AG09319 (cell line): ENCODE measurements around the gene FUT1.

ENCODE experiments used
- DNase-seq: peaks from one replicate; pipeline ENCODE4 v3.0.0-alpha.2; 2010; ENCODE audit warnings: low read depth; ENCODE audit errors: extremely low read depth
- TF ChIP-seq, protein P1 (sequence below): IDR thresholded peaks from 2 replicates; pipeline ENCODE4 v1.5.1; 2011; ENCODE audit warnings: low read depth, mild to moderate bottlenecking, inconsistent platforms, low read length, moderate library complexity

FUT1 gene

DNA sequence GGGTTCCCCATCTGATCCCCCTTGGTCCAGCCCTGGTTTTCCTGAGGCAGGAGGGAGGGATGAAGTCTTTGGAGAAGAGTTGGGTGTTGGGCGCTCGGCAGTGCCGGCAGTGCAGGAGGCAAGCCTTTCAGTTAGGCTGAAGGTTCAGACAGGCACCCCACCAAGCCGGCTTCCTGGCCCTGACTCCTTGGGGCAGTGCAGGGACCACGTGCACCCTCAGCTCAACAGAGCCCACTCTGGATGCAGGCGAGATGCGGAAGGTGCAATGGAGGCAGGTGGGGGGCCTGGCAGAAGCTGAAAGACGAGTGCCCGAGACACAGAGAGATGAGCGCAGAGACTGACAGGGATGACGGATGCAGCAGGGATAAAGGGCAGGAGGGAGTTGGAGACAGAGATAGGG, 44.0 kb downstream of the FUT1 start:
- TF ChIP-seq, protein P1, sequence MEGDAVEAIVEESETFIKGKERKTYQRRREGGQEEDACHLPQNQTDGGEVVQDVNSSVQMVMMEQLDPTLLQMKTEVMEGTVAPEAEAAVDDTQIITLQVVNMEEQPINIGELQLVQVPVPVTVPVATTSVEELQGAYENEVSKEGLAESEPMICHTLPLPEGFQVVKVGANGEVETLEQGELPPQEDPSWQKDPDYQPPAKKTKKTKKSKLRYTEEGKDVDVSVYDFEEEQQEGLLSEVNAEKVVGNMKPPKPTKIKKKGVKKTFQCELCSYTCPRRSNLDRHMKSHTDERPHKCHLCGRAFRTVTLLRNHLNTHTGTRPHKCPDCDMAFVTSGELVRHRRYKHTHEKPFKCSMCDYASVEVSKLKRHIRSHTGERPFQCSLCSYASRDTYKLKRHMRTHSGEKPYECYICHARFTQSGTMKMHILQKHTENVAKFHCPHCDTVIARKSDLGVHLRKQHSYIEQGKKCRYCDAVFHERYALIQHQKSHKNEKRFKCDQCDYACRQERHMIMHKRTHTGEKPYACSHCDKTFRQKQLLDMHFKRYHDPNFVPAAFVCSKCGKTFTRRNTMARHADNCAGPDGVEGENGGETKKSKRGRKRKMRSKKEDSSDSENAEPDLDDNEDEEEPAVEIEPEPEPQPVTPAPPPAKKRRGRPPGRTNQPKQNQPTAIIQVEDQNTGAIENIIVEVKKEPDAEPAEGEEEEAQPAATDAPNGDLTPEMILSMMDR, result no peak
- DNase-seq, result no peak

DNA sequence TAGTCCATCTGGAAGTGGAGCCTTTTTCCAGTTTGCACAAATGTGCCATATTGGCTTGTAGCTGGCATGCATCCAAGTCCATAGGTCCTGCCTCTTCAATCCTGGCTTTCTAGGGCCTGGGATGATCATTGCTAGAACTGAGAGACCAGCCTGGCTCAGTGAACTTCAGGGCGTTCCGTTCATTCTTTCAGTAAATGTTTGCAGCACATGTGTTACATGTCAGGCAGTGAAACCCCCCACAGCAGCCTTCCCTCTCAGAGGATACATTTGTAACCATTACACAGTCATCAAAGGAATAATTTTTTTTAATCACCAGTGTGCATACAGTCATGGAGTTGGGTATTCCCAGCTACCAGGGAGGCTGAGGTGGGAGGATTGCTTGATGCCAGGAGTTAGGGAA, 47.0 kb downstream of the FUT1 start:
- TF ChIP-seq, protein P1, result no peak
- no peak for DNase-seq

DNA sequence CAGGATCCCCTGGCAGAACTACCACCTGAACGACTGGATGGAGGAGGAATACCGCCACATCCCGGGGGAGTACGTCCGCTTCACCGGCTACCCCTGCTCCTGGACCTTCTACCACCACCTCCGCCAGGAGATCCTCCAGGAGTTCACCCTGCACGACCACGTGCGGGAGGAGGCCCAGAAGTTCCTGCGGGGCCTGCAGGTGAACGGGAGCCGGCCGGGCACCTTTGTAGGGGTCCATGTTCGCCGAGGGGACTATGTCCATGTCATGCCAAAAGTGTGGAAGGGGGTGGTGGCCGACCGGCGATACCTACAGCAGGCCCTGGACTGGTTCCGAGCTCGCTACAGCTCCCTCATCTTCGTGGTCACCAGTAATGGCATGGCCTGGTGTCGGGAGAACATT, 49.1 kb downstream of the FUT1 start:
- TF ChIP-seq, protein P1, result no peak
- no peak for DNase-seq

DNA sequence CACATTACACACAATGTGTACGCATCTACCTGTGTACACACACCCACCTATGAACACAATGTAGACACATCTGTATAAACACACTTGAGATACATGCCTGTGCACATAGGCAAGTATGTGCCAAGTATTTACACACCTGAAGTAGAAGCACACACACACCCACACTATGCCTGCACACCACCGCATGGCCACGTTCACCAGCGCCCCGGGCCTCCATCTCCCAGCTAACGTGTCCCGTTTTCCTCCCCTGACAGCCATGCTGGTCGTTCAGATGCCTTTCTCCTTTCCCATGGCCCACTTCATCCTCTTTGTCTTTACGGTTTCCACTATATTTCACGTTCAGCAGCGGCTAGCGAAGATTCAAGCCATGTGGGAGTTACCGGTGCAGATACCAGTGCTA, 49.7 kb downstream of the FUT1 start:
- TF ChIP-seq, protein P1, result no peak
- DNase-seq, result no peak

DNA sequence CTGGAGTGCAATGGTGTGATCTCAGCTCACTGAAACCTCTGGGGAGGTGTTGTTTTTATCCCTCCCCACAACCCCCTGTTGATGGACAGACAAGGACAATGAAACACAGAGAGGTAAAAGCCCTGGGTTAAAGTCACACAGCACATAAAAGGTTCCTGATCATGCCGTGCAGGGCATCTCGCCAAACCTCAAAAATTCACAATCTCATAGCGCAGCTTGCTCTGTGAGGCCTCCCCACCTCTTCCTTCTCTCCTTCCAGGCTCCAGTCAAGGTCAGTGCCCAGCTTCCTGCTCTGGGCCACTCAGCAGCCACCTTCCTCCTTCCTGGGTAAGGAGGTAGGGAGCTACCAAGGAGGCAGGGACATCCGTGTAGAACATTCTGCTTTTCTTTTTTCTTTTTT, 54.4 kb downstream of the FUT1 start:
- TF ChIP-seq, protein P1, result no peak
- no peak for DNase-seq
